Calu3 (cell line): ENCODE measurements around the gene ROPN1. TPM values are rescaled to one million over a fixed set of nuclear protein-coding genes. Genes with fewer than 3 reads are reported as not detected.
"Not testable (repeated sequence)": the region's sequence is repeated elsewhere in the genome, so short reads cannot be mapped to it uniquely, and the experiment has no call there.

Experiments used
- Bru-seq: library from RNA; stranded (reverse); fragments of 400-500 nt; gene quantifications from one replicate; lab custom pipeline; 2021; lab: Mats Ljungman, UMichigan
- BruChase-seq, 2 experiments: library from RNA; stranded (reverse); fragments of 400-500 nt; gene quantifications; one replicate each; lab custom pipeline; 2021; lab: Mats Ljungman, UMichigan
- BruUV-seq: library from RNA; stranded (reverse); fragments of 400-500 nt; replicated peaks from 2 replicates; lab custom pipeline; 2021; lab: Mats Ljungman, UMichigan
- CTCF ChIA-PET: fragments of 300-600 bp; sonication (Branson Sonifier 250); formaldehyde crosslinking; loops from one replicate; lab custom pipeline; 2022; ENCODE audit warnings: antibody characterized with exemption; lab: Charles Lee
- DNase-seq: peaks from one replicate; pipeline ENCODE4 v3.0.0; 2022
- H3K27ac Mint-ChIP-seq: one replicate; pipeline ENCODE4 v1.8.0; 2022; ENCODE audit warnings: mixed read lengths; ENCODE audit not compliant: unreplicated experiment
- H3K27me3 Mint-ChIP-seq: one replicate; pipeline ENCODE4 v1.8.0; 2022; ENCODE audit warnings: mixed read lengths; ENCODE audit not compliant: unreplicated experiment
- H3K36me3 Mint-ChIP-seq: one replicate; pipeline ENCODE4 v1.8.0; 2022; ENCODE audit warnings: mild to moderate bottlenecking, moderate library complexity, mixed read lengths; ENCODE audit not compliant: insufficient read depth, unreplicated experiment
- H3K4me1 Mint-ChIP-seq: one replicate; pipeline ENCODE4 v1.8.0; 2022; ENCODE audit warnings: mild to moderate bottlenecking, low read depth, mixed read lengths; ENCODE audit not compliant: unreplicated experiment
- H3K4me3 Mint-ChIP-seq: one replicate; pipeline ENCODE4 v1.8.0; 2022; ENCODE audit warnings: mild to moderate bottlenecking, low read depth, moderate library complexity, mixed read lengths; ENCODE audit not compliant: unreplicated experiment
- H3K9me3 Mint-ChIP-seq: one replicate; pipeline ENCODE4 v1.8.0; 2022; ENCODE audit warnings: low read depth, mixed read lengths; ENCODE audit not compliant: unreplicated experiment
- intact Hi-C: fragments of 100-400 bp; cut with micrococcal nuclease; formaldehyde crosslinking; loops from one replicate; pipeline ENCODE4 v1.10.0; 2022; ENCODE audit not compliant: unreplicated experiment
- long read RNA-seq: library from polyadenylated mRNA; stranded (forward); transcript quantifications from one replicate; pipeline ENCODE4 v2.0.0, GENCODE V29; 2022
- total RNA-seq: library from RNA; stranded (reverse); gene quantifications from 2 replicates; pipeline ENCODE4 v1.2.3, GENCODE V29; 2022
- TF ChIP-seq, protein P1 (sequence below): fragments of 200-600 bp; IDR thresholded peaks from one replicate; pipeline ENCODE4 v1.8.0; 2022; ENCODE audit warnings: antibody characterized with exemption; ENCODE audit not compliant: unreplicated experiment

The ROPN1 gene
- total RNA-seq (not detected in 2 replicates), Bru-seq, nascent RNA (percentile 4 among the genes with signal in this experiment), BruChase-seq, experiment 1, labeled RNA remaining after a 6-hour chase (not detected), BruChase-seq, experiment 2, labeled RNA remaining after a 2-hour chase (not detected)
- long read RNA-seq: 0 reads

DNA sequence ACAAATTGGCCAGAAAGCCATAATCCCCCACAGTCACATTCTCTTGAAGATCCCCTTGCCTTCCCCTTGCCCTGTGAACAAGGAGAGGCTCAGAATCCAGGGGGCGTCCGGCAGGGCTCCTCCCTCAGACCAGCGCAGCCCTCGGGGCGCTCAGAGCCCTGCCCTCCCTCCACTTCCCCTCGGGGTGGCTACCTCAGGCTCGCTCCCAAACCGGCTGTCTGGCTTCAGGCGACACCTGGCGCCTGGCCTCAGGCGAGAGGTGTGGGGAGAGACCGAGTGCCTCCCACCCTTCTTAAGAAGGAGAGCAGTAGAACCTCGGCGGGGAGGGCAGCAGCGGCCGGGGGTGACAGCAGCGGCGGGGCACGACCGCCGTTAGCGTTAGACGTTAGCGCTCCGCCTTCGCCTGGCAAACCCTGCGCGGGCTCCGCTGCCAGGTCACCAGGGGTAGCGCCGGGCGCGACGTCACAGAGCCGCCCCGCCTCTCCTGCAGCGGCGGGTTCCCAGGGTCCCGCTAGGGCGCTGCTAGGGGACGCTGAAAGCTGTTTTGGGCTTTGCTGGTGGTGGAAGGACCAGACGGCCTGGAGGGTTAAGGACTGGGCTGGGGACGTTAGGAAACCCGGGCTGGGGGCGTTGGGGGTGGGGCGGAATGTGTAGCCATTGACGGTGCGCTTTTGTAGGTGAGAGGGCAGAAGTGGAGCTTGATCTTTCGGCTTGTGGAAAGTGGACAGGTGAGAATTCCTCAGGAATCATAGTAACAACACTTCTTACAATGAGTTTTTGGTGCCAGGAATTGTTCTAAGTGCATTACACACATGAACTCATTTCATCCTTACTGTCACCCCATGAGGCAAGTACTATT is at the start of gene ROPN1:
Gene ROPN1 (minus strand): TSS at position 395 of the 859 bp plus-strand sequence. CDS start 11,643 bp downstream, outside the sequence.
- H3K27ac Mint-ChIP-seq, DNase-seq, BruUV-seq, CTCF ChIA-PET, H3K4me3 Mint-ChIP-seq, H3K36me3 Mint-ChIP-seq, H3K4me1 Mint-ChIP-seq, intact Hi-C loops, H3K9me3 Mint-ChIP-seq: not testable (repeated sequence)
- H3K27me3 Mint-ChIP-seq: peaks cover 39% of the 10 kb centered on the region

GRCh38 chr3:124041553-124041952 is 49.6 kb upstream of the ROPN1 start:
- intact Hi-C loops: no loop called here
- Mint-ChIP-seq H3K27ac (no peak overlapping the region), H3K27me3 (no peaks in the 10 kb centered on the region), H3K9me3 (no peaks in the 10 kb centered on the region), H3K4me1 (no peaks in the 10 kb centered on the region), H3K4me3 (no peak overlapping the region), H3K36me3 (no peaks in the 10 kb centered on the region)
- BruUV-seq: no TSS peak
- no peak for DNase-seq
- TF ChIP-seq, protein P1, sequence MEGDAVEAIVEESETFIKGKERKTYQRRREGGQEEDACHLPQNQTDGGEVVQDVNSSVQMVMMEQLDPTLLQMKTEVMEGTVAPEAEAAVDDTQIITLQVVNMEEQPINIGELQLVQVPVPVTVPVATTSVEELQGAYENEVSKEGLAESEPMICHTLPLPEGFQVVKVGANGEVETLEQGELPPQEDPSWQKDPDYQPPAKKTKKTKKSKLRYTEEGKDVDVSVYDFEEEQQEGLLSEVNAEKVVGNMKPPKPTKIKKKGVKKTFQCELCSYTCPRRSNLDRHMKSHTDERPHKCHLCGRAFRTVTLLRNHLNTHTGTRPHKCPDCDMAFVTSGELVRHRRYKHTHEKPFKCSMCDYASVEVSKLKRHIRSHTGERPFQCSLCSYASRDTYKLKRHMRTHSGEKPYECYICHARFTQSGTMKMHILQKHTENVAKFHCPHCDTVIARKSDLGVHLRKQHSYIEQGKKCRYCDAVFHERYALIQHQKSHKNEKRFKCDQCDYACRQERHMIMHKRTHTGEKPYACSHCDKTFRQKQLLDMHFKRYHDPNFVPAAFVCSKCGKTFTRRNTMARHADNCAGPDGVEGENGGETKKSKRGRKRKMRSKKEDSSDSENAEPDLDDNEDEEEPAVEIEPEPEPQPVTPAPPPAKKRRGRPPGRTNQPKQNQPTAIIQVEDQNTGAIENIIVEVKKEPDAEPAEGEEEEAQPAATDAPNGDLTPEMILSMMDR: no peak
- CTCF ChIA-PET: no interaction called here

GRCh38 chr3:124037326-124037725 is 45.4 kb upstream of the ROPN1 start:
- Mint-ChIP-seq H3K4me3 (no peak overlapping the region), H3K27ac (no peak overlapping the region), H3K9me3 (no peaks in the 10 kb centered on the region), H3K36me3 (no peaks in the 10 kb centered on the region), H3K4me1 (peaks cover 5% of the 10 kb centered on the region), H3K27me3 (peaks cover 8% of the 10 kb centered on the region)
- CTCF ChIA-PET: no interaction called here
- BruUV-seq: no TSS peak
- TF ChIP-seq, protein P1: no peak
- intact Hi-C loops: no loop called here
- DNase-seq: no peak

DNA sequence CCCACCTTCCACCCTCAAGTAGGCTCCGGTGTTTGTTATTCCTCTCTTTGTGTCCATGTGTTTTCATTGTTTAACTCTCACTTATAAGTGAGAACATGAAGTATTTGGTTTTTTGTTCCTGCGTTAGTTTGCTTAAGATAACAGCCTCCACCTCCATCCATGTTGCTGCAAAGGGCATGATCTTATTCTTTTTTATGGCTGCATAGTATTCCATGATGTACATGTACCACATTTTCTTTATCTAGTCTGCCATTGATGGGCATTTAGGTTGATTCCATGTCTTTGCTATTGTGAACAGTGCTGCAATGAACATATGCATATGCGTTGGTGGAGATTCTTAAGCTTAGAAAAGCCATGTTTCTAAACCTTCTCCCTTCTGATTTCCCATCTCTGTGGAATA is 44.3 kb upstream of the ROPN1 start:
- BruUV-seq, DNase-seq, CTCF ChIA-PET: not testable (repeated sequence)

DNA sequence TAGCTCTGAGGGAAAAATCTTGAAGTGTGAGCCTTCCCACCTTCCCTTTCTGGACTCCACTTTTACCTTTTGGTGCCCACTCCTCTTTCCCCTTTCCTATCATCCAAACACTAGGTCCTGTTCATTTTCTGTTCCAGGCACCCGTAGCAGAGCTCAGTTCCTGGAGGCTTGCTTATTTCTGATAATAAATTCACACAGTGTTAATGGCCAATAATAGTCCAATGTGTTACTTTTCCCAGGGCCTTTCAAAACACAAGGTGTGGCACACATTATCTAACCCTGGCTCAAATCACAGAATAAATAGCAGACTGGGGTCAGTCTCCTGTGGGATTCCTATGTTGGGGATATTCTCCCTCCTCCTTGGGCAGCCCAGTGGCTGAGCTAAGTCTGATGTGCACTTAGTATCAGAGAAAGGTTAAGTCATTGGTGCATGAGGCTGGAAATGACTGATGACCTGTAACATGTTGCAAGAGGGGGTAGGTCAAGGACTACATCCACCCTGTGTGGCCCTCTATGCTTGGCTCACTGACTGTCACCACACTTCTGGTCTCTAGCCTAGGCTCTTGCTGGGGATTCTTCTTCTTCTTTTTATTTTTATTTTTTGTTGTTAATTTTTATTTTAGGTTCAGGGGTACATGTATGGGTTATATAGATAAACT is 43.7 kb upstream of the ROPN1 start:
- no TSS peak for BruUV-seq
- no peak for DNase-seq
- CTCF ChIA-PET: no interaction called here
- Mint-ChIP-seq H3K9me3 (no peaks in the 10 kb centered on the region), H3K27me3 (peaks cover 25% of the 10 kb centered on the region), H3K4me3 (no peak overlapping the region), H3K27ac (no peak overlapping the region), H3K4me1 (peaks cover 10% of the 10 kb centered on the region), H3K36me3 (no peaks in the 10 kb centered on the region)
- TF ChIP-seq, protein P1: no peak
- intact Hi-C loops: no loop called here

More for the DNA sequence above, 44.3 kb upstream of the ROPN1 start:
- H3K4me3 Mint-ChIP-seq, H3K36me3 Mint-ChIP-seq, intact Hi-C loops, H3K27ac Mint-ChIP-seq, H3K9me3 Mint-ChIP-seq: not testable (repeated sequence)
- H3K27me3 Mint-ChIP-seq: peaks cover 19% of the 10 kb centered on the region
- H3K4me1 Mint-ChIP-seq: peaks cover 10% of the 10 kb centered on the region
